COLO668 (cell line): ENCODE measurements around the gene CLDN17.

Source experiments
- DNase-seq: peaks from one replicate; lab custom pipeline; 2025; ENCODE audit not compliant: unreplicated experiment; lab: John Stamatoyannopoulos, UW

The CLDN17 gene, protein sequence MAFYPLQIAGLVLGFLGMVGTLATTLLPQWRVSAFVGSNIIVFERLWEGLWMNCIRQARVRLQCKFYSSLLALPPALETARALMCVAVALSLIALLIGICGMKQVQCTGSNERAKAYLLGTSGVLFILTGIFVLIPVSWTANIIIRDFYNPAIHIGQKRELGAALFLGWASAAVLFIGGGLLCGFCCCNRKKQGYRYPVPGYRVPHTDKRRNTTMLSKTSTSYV

DNA sequence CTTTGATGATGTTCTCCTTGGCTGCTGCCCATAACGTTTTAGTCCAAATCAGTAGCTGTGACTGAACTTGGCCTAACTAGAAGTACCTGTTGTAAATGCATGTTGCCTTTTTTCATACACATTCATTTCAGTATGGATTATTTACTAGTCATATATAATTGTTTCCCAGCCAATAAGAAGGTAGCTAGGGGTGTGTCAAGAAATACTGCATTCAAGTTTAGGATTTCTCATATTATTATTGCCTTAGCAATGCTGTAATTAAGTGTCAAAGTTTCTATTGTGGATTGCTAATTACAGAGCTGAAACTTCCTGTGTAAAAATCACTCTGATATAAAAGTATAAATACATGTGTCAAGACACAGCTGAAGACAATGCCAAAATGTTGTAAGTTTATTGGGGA, at the start of gene CLDN17:
Gene CLDN17, minus strand, starts transcription at position 101 of the 400 bp plus-strand sequence. CDS start 188 bp downstream, outside the sequence.
- no peak for DNase-seq

DNA sequence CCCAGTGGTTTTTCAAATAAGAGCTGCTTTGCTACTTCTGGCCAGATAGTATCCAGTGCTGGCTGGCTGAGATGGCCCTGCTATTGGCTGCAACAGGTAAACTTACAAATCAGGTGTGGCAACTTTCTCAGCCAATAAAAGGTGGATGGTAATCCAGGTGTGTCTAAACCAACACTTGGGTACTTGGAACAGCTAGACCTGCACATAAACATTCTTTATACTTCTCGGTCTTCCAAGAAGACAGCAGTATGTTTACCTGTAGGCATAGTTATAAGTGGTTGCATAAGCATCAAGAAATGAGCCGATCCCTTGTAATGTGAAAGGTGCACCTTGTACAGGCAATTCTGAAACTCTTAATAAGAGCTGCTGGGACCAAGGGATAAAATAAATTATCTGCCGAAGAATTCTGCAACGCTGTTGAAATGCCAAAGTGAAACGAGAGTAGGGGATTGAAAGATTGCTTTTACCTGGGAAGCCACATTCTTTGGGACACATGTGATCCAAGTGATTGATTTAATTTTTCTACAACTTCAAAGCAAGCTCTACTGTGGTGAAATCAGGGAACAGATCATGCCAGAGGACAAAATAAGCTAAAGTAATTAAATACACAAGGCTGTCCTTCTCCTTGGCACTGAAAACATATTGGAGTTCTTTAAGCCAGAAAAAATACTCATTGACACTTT, 49.6 kb upstream of the CLDN17 start, which contains the start of gene CLDN8:
Gene CLDN8, minus strand, starts transcription at position 57 of the 683 bp plus-strand sequence. CDS start 172 bp downstream, outside the sequence.
- no peak for DNase-seq

DNA sequence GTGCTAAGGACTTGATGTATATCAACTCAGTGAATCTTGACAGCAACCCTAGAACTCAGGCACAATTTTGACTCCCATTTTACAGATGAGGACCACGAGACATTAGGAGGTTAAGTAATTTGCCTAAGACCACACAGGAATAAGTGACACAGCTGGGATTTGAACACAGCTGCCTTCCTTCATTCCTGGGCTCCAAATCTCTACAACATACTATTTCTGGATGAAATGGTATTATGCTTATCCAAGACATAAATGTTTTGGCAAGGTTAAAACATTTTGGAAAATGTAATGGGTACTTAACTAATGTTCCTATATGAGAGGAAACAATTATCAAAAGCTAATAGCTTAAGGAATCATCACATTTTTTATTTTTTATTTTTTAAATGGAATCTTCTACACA, 44.5 kb upstream of the CLDN17 start:
- DNase-seq: no peak

DNA sequence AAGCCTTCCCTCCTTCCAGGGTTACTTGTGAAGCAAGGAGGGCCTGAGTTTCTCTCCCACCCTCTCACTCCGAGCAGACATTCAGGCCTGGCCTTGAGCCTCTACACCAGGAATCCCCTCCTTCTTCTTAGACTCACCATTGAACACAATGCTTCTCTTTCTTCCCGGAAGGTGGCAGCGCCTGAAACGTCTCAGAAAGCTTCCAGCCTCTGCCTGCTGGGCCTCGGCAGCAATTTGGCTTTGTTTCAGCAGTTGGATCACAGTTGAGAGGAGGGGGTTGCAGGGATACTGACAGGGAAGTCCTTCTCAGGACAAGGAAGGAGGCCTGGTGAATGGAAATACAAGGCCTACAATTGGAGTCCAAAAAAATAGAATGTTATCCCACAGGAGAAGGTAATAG, 43.0 kb upstream of the CLDN17 start:
- DNase-seq: no peak

DNA sequence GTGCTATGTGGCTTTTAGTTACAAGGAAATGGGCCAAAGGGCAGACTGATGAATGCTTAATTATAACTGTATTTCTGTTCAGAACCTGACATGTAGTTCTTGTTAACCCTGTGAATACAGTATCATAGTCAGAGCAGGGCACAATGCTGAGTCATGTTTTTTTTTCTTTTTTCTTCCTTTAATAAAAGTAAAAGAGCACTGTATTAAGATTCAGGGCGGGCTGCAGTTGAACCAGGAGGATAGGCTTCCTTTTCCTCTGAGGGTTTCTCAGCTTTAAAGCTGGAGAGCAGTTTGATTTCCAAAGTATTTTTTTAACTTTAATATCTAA, 40.6 kb upstream of the CLDN17 start:
- no peak for DNase-seq

DNA sequence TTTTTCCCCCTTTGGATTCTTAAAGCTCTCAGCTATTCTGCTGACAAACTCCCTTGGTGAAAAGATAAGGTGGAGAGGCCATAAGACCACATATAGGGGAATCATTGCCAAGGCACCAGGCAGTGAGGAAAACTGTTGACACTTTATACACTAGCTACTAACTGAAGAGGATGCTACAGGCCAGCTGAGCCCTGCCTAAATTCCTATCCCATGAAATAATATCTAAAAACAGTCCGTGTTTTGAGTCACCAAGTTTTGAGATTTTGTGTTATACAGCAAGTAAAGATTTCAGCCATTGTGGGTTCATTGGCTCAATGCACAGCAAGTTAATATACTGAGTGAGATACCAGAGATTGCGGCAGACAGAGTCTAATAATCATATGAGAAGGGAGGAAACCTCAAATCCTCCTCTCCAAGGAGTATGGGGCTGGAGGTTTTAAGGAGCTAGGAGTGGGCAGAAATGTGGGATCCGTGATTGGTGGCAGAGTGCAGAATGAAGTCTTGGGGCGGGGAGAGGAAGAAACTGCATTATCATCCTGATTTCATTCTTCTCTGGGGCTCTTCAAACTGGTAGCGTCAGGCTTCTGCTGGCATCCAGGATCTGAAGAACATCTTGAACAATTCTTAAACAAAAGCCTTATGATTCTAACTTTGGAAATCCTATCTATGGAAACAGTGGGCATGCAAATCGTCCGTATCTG, 40.1 kb upstream of the CLDN17 start:
- no peak for DNase-seq

DNA sequence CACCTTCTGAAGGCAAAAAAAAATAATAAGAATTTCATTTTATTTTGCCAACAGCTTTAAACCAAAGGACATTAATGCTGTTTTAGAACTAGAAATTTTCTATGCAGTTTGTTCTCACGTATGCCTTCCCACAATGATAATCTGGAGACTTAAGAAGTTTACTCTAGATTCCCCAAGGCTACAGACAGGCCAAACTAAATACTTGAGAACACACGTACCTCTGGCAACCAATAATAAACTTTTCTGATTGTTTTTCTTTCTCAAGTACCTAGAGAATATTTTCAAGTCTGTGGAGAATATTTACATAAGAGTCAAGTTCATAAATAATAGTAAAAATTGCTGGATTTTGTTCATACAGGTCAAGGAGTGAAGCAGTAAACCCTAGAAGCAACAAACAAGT, 33.4 kb upstream of the CLDN17 start:
- no peak for DNase-seq

DNA sequence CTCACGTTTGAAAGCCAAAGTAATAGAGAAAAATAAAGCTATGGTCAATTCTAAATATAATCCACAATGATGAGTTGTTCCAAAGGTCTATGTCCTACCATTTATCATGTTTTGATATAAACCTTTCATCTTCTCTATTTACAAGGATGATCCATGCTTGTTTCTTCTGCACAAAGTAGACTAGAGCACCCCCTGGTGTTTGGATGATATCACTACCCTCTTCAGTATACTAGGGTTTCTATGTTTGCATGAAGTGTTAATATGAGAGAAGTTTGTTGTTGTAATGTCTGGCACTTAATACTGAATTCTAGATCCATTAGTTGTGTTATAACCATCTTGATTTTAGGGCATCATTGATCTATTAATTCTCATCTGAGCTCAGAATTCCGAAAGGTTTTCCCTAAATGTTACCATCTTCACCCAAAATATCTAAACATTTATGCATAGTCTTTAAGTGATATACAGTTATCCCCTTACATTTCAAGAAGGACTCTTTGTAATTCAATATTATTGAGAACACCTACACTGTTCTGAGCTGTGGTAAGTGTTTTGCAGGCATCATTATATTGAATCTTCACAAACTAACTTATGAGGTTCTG, 28.2 kb upstream of the CLDN17 start:
- DNase-seq: no peak

DNA sequence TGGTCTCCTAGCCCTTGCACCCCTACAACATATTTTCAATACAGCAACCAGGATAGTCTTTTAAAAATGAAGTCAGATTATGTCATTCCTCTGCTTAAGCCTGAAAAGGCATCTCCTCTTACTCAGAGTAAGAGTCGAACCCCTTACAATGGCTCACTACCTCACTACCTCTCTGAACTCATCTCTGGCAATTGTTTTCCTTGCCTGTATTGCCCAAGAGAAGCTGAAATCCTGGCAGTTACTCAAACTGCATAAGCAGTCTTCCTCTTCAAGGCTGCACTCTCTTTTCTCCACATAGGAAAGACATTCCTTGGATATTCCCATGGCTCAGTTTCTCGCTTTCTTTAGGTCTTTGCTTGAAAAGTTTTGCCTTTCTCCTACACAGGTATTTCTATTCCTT, 26.6 kb upstream of the CLDN17 start:
- DNase-seq: no peak

DNA sequence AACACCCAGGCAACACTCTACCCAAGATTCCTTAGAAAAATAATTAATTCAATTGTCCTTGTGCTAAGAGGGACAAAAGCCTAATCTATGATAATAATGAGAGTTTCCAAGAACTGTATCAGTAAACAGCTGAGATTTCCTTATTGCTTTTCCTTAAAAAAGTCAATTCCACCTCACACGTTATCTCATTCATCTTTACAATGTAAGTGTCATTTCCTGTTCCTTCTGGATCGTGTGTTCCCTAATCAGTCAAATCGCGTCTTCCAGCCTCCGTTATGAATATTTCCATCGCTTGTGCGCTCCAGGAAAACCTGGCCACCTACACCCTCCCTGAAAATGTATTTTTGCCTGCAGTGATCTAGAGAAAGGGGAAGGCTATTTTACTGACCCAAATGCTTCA, 23.9 kb upstream of the CLDN17 start:
- DNase-seq: no peak

DNA sequence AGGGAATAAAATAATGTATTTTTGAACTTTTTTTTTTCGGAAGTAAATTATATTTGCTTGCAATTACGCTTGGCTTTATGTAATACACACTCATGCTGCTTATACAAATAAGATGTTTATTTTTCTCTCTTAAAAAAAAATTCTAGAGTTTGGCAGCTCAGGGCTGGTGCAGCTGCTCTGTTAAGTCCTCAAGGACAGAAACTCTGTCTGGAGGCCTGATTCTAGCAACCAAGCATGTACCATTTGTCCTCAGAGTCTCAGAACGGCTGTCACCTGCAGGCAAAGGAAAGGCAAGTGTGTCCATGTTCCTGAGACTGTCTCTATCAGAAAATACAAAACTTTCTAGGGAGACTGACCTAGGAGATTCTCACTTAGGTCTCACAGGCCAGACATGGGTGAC, 23.2 kb upstream of the CLDN17 start:
- no peak for DNase-seq

DNA sequence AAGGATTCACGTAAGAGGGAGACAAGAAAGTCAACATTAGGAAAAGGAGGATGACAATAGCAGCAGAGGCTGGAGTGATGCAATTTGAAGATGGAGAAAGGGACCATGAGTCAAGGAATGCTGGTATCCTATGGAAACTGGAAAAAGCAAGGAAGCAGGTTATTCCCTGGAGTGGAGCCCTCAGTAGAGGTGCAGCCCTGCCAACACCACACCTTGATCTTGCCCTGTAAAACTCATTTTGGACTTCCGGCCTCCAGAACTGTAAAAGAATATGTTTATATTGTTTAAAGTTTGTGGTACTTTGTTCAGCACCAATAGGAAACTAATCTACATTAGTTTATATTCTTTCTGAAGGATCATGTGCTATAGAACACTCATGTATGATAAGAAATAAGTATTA, 19.6 kb upstream of the CLDN17 start:
- DNase-seq: no peak

DNA sequence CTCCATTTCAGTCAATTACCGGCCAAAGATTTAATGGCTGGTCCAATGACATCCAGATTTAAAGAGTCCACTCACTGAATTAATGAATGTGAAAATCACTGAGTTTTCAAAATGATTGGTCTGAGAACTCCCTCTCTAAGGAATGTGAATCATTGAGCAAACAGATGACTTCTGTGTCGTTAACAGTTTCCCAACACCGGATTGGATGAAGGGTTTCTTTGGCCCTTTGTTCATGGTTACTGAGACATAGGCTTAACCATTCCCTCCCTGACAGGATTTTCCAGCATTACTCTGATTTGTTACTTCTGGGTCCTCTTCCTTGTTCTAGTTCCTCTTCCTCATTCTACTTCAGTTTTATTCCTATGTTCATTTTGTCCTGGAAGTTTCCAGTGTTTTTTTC, 1.5 kb upstream of the CLDN17 start:
- no peak for DNase-seq

DNA sequence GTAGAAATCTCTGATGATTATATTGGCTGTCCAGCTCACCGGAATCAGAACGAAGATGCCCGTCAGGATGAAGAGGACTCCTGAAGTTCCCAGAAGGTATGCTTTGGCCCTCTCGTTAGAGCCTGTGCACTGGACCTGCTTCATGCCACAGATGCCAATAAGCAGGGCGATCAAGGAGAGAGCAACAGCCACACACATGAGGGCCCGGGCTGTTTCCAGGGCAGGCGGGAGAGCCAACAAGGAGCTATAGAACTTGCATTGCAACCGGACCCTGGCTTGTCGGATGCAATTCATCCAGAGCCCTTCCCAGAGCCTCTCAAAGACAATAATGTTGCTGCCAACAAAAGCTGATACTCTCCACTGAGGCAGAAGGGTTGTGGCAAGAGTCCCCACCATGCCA, 434 bp downstream of the CLDN17 start:
- DNase-seq: no peak

DNA sequence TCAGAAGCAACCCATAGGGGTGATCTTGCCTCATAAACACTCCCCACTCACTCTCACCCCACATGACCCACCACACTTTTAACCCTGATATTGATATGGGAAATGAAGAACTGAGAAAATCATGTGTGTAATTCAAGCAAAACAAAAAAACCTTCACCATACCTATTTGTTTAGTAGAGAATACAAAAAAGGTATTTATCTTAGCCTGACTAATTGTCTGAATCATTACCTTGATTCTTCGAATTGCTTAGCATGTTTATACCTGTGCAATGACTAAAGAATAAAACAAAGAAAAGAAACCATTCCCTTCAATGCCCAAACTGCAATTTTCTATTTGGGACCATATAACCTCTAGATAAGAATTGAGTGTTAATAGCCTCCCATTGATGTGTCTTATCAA, 1.8 kb downstream of the CLDN17 start:
- no peak for DNase-seq

DNA sequence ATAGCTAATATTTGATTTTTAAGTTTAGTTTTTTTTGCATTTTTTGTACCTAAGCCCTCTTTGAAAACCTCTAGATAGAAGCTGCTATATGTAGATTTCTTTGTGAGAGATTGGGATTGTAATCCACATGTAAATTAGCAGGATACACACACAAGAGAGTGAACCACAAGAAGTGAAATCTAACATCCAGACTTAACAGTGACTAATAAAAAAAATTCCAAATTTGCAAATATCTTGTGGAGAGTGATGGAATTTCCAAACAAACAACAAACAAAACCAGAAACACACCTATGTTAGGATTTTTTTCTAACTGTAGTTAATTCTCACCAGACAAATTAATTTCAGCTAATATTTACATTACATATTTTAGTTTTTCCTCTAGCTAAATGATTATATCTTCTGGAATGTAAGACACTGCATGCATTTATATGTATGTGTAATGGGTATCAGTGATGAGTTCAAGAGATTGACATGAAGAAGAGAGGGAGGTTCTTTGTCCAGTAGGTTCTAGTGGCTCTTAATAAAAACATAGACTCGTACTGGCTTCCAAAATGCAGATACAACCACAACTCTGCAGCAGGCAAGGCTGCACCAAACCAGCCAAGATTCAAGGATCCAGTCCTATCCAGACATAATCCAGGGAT, 12.8 kb downstream of the CLDN17 start:
- DNase-seq: no peak

DNA sequence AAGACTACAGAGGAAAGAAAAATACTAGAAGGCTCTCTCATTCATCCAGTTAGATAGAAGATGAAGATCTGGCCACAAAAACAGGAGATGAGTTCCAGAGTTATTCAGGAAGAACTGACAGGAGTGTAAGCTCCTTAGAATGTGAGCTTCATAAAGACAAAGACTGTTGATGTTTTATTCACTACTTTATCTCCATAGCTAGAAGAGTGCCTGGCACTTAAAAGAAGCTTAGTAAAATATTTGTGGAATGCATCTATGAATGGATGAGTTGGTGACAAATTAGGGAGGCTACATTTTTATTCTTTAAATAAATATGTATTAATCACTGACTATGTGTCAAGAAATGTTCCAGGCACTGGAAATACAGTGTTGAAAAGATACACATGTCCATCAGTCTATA, 13.8 kb downstream of the CLDN17 start:
- DNase-seq: no peak

DNA sequence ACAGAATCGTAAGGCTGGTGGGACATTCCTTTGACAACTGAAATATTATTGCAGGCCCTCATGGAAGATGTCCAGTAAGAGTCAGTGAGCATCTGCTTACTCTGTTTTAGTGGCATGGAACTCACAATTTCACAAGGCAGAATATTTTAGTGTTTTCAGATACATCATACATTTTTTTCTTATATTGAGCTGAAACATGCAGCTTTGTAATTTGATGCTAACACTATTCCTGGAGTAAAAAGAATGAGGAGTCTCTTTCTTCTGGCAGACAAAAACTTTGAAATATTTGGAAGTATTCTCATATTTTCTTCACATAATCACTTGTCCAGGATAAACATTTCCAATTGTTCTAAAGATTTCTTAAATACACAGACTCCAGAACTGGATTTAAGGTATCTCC, 17.7 kb downstream of the CLDN17 start:
- no peak for DNase-seq

DNA sequence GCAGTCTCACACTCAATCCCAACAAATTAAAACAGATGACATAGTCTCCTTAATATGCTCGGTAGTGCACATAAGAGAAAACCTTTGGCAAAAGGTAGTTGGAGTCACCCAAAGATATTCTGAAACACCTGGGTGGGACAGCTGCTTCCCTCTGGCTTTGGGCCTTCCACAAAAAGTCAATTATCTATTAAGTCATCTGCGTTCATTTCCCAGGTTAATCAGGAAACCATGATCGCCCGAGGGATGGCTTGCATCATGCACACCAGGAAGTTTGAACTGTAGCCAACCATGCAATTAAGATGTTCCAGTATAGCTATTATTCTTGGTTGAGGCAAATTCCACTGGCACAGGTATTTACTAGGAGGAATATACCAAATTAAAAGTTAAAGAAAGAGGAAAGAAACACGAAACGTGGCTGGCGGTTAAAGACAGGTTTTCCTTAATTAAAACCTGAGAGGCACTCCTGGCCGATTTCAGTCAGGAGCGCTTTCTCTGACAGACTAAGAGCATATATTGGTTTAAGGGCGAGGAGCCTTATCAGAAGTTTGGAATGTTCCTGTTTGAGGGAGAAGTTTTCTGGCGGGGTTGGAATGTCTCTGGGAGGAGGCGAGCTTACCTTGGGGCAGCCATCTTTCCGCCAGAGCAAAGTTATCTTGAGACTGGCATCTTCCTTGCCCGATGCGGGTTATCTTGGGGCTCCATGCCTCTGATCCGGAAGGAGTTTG, 19.9 kb downstream of the CLDN17 start:
- no peak for DNase-seq

DNA sequence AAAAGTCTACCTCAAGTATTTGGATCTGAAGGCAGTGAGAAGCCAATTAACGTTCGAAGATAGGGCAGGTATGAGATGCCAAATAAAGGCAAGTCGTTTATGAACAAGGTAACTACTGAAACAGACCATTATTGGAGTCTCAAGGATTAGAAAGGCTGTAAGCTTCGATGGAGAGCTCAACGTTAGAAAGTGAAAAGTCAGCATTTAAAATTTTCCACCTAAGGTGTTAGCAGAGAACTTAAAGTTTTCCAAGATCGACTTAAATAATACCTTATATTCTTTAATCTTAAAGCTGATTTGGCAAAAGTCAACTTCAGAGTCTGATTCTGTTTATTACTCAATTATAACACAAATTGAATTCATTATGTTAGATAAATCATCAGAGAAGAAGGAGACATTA, 28.1 kb downstream of the CLDN17 start:
- DNase-seq: no peak

DNA sequence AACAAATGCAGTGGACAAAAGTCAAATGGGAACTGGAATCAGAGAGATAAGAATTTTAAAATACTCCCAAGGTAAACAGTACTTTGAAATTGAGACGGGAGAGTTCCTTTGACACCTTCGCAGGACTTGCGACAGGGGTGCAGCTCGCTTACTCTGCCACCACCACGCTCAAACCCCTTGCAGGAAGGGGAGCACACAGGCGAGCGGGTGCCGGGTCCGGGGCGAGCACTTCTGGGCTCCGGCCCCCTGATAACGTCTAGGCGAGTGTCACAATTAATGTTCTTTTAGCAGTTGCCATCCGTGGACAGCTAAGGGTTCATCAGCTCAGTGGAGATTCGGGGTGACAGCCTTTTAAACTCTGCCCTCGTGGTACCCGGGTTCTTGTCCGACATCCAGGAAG, 37.4 kb downstream of the CLDN17 start:
- no peak for DNase-seq
